Keratinocyte (primary cell): ENCODE results near the gene FOSB. TPM values are rescaled to one million over a fixed set of nuclear protein-coding genes. Genes with fewer than 3 reads are reported as not detected.

Experiments
- DNase-seq: peaks from one replicate; pipeline ENCODE4 v3.0.0-alpha.2; 2011; ENCODE audit warnings: low read depth, missing footprints, low spot score
- FAIRE-seq: peaks from 2 replicates; lab custom pipeline; 2011; peaks lifted over from hg19 to GRCh38; lab: Jason Lieb, UNC
- H2AFZ ChIP-seq: 2 replicates; pipeline ENCODE4 v1.6.0; 2012; ENCODE audit warnings: low read length, control low read depth, inconsistent platforms; ENCODE audit not compliant: control insufficient read depth
- H3K27ac ChIP-seq: 2 replicates; pipeline ENCODE4 v1.5.1; 2011; ENCODE audit warnings: low read length; ENCODE audit not compliant: control insufficient read depth, insufficient read depth
- H3K27me3 ChIP-seq: 3 replicates; pipeline ENCODE4 v1.6.0; 2011; ENCODE audit warnings: low read length; ENCODE audit not compliant: control insufficient read depth, insufficient read depth; ENCODE audit errors: extremely low read depth
- H3K36me3 ChIP-seq, 2 experiments: 2 replicates in 1 of 2; 3 replicates in 1 of 2; pipeline ENCODE4 v1.5.1; 2011; ENCODE audit warnings: low read length in 2 of 2, mild to moderate bottlenecking in 1 of 2; ENCODE audit not compliant: control insufficient read depth in 2 of 2, insufficient read depth in 2 of 2; ENCODE audit errors: extremely low read depth in 1 of 2
- H3K4me1 ChIP-seq: 3 replicates; pipeline ENCODE4 v1.5.1; 2011; ENCODE audit warnings: low read length; ENCODE audit not compliant: control insufficient read depth, insufficient read depth; ENCODE audit errors: extremely low read depth
- H3K4me2 ChIP-seq: 3 replicates; pipeline ENCODE4 v1.6.0; 2011; ENCODE audit warnings: low read depth, low read length; ENCODE audit not compliant: control insufficient read depth, insufficient read depth; ENCODE audit errors: extremely low read depth
- H3K4me3 ChIP-seq, 3 experiments: fragments of 200-600 bp in 1 of 3; sonication (generic) in 1 of 3; 2 replicates in 2 of 3; 3 replicates in 1 of 3; pipeline ENCODE4 v1.5.1; 2011 to 2016; ENCODE audit warnings: low read length in 3 of 3, mild to moderate bottlenecking in 3 of 3, control low read depth in 2 of 3, inconsistent platforms in 1 of 3, low read depth in 1 of 3, mixed read lengths in 1 of 3, mixed run types in 1 of 3, moderate library complexity in 1 of 3; ENCODE audit not compliant: control insufficient read depth in 2 of 3, insufficient read depth in 2 of 3; ENCODE audit errors: extremely low read depth in 1 of 3
- H3K79me2 ChIP-seq: 2 replicates; pipeline ENCODE4 v1.6.0; 2012; ENCODE audit warnings: low read length; ENCODE audit not compliant: control insufficient read depth, insufficient read depth
- H3K9ac ChIP-seq: 3 replicates; pipeline ENCODE4 v1.6.0; 2011; ENCODE audit warnings: low read length; ENCODE audit not compliant: control insufficient read depth, insufficient read depth; ENCODE audit errors: extremely low read depth
- H3K9me1 ChIP-seq: 3 replicates; pipeline ENCODE4 v1.6.0; 2011; ENCODE audit warnings: low read length; ENCODE audit not compliant: control insufficient read depth, insufficient read depth; ENCODE audit errors: extremely low read depth
- H3K9me3 ChIP-seq: 2 replicates; pipeline ENCODE4 v1.5.1; 2012; ENCODE audit warnings: low read depth, low read length; ENCODE audit not compliant: control insufficient read depth
- H4K20me1 ChIP-seq: 3 replicates; pipeline ENCODE4 v1.6.0; 2011; ENCODE audit warnings: low read length; ENCODE audit not compliant: control insufficient read depth, insufficient read depth; ENCODE audit errors: extremely low read depth
- CTCF ChIP-seq, 3 experiments: IDR thresholded peaks in 1 of 3; conservative IDR thresholded peaks in 1 of 3; optimal IDR thresholded peaks in 1 of 3; 2 replicates in 2 of 3; 3 replicates in 1 of 3; pipeline versions ENCODE3 to v1.5.1; 2011; ENCODE audit warnings: low read length in 3 of 3, mild to moderate bottlenecking in 3 of 3, moderate library complexity in 2 of 3, control low read depth in 1 of 3, inconsistent platforms in 1 of 3; ENCODE audit not compliant: insufficient read depth in 2 of 3; ENCODE audit errors: extremely low read depth in 1 of 3
- EZH2 ChIP-seq: IDR thresholded peaks from one replicate; pipeline ENCODE4 v1.6.1; 2012; ENCODE audit warnings: inconsistent platforms, mild to moderate bottlenecking, low read length, moderate library complexity
- dilution Hi-C: fragments of 300-500 bp; cut with MboI; formaldehyde crosslinking; loops from one replicate; pipeline ENCODE4 v1.7.0; 2020; ENCODE audit warnings: low sequenced_read_pairs; ENCODE audit not compliant: extremely low pct_ligation_motif_present
- polyA plus RNA-seq, 5 experiments: library from polyadenylated mRNA; depleted of rRNA in 3 of 5; stranded (reverse) in 3 of 5; stranded (forward) in 1 of 5; unstranded in 1 of 5; fragments of >200 nt; gene quantifications; 1 replicate in 1 of 5; 2 replicates in 3 of 5; 3 replicates in 1 of 5; pipeline versions ENCODE4 v1.2.1 to v1.2.3, GENCODE V29; 2011 to 2012; ENCODE audit warnings: missing spikeins in 2 of 5, low read depth in 1 of 5, low replicate concordance in 1 of 5

Gene FOSB
- polyA plus RNA-seq, 1 donor (not counting 4 experiments of a cell fraction or from before 2014, with no cell fraction given): 4.6 TPM

GRCh38 chr19:45483033-45483432, 15.2 kb downstream of the FOSB start:
- DNase-seq (no peak), FAIRE-seq (no peak)
- H3K36me3 ChIP-seq: no peaks in the 10 kb centered on the region

GRCh38 chr19:45484273-45484945, 16.6 kb downstream of the FOSB start:
- Histone ChIP-seq H3K27me3 (no peaks in the 10 kb centered on the region), H3K9ac (no peak overlapping the region), H3K9me1 (no peaks in the 10 kb centered on the region), H3K36me3 (peaks cover 0 to 1% of the 10 kb centered on the region in 2 experiments), H4K20me1 (no peaks in the 10 kb centered on the region), H3K4me1 (peaks cover 6% of the 10 kb centered on the region), H3K9me3 (no peaks in the 10 kb centered on the region), H2AFZ (no peak overlapping the region), H3K4me2 (no peak overlapping the region), H3K27ac (no peak overlapping the region), H3K79me2 (no peaks in the 10 kb centered on the region), H3K4me3 (no peak overlapping the region)
- DNase-seq (no peak), FAIRE-seq (no peak)
- TF ChIP-seq EZH2 (no peak), CTCF (optimal IDR thresholded peaks at IDR 0.05 in 1 of 3, IDR thresholded peaks at IDR 0.05 in 1 of 3, conservative IDR thresholded peaks at IDR 0.05 in 1 of 3; ENCODE audit: extremely low read depth in 1 of 3, insufficient read depth in 2 of 3, low read length in 3 of 3) (no peak)
- dilution Hi-C loops: no loop called here

More at GRCh38 chr19:45483033-45483432, 15.2 kb downstream of the FOSB start:
- no peaks in the 10 kb centered on the region for H3K9me1 ChIP-seq
- H3K79me2 ChIP-seq: no peaks in the 10 kb centered on the region
- H3K9me3 ChIP-seq: no peaks in the 10 kb centered on the region
- no peak overlapping the region for H3K27ac ChIP-seq
- no peak for TF ChIP-seq CTCF (optimal IDR thresholded peaks at IDR 0.05 in 1 of 3, IDR thresholded peaks at IDR 0.05 in 1 of 3, conservative IDR thresholded peaks at IDR 0.05 in 1 of 3; ENCODE audit: extremely low read depth in 1 of 3, insufficient read depth in 2 of 3, low read length in 3 of 3)
- no peak for TF ChIP-seq EZH2
- no peak overlapping the region for H2AFZ ChIP-seq
- dilution Hi-C loops: no loop called here
- H3K9ac ChIP-seq: no peak overlapping the region
- H3K27me3 ChIP-seq: no peaks in the 10 kb centered on the region
- H3K4me1 ChIP-seq: peaks cover 15% of the 10 kb centered on the region
- no peak overlapping the region for H3K4me2 ChIP-seq
- H4K20me1 ChIP-seq: no peaks in the 10 kb centered on the region
- H3K4me3 ChIP-seq: no peak overlapping the region
